Mesothelial cell of epicardium (in vitro differentiated cells): ENCODE results near the gene LPXN. TPM values are rescaled to one million over a fixed set of nuclear protein-coding genes. Genes with fewer than 3 reads are reported as not detected.

ENCODE experiments used
- DNase-seq, 2 experiments: peaks; one replicate each; pipeline ENCODE4 v3.0.0; 2021; ENCODE audit warnings: low spot score in 2 of 2; ENCODE audit not compliant: unreplicated experiment in 2 of 2
- H3K27ac Mint-ChIP-seq: 2 replicates; pipeline ENCODE4 v1.8.0; 2021; ENCODE audit warnings: mixed read lengths
- H3K27me3 Mint-ChIP-seq: 2 replicates; pipeline ENCODE4 v1.8.0; 2021; ENCODE audit warnings: low read depth, mixed read lengths
- H3K36me3 Mint-ChIP-seq: 2 replicates; pipeline ENCODE4 v1.8.0; 2021; ENCODE audit warnings: mixed read lengths
- H3K4me1 Mint-ChIP-seq: 2 replicates; pipeline ENCODE4 v1.8.0; 2021; ENCODE audit warnings: mixed read lengths
- H3K4me3 Mint-ChIP-seq: 2 replicates; pipeline ENCODE4 v1.8.0; 2021; ENCODE audit warnings: mild to moderate bottlenecking, moderate library complexity, mixed read lengths
- H3K9me3 Mint-ChIP-seq: 2 replicates; pipeline ENCODE4 v1.8.0; 2021; ENCODE audit warnings: mixed read lengths
- CTCF ChIP-seq: fragments of 200-600 bp; sonication (generic); IDR thresholded peaks from one replicate; pipeline ENCODE4 v1.5.0; 2021; ENCODE audit warnings: antibody characterized with exemption; ENCODE audit not compliant: unreplicated experiment
- total RNA-seq: library from RNA; stranded (reverse); gene quantifications from 3 replicates; pipeline ENCODE4 v1.2.1, GENCODE V29; 2021

The LPXN gene
- total RNA-seq, 1 donor from 2014 or later = 5.8 TPM

- no peaks in the 10 kb centered on the region for H3K9me3 Mint-ChIP-seq
- H3K36me3 Mint-ChIP-seq = no peaks in the 10 kb centered on the region
- peaks cover 39% of the 10 kb centered on the region for H3K4me1 Mint-ChIP-seq
Observed at GRCh38 chr11:58579192-58580129, 3.8 kb upstream of the LPXN start.

GRCh38 chr11:58578635-58579191 lies 3.1 kb upstream of the LPXN start, which contains the start of gene ZFP91:
TSS of gene ZFP91 (plus strand) at chr11:58579063. CDS start at chr11:58579282, 219 bp downstream.
- peak within 1 kb of the TSS; percentile 100 for H3K27ac Mint-ChIP-seq
- TF ChIP-seq CTCF = no peak
- no peaks in the 10 kb centered on the region for H3K36me3 Mint-ChIP-seq
- no peaks in the 10 kb centered on the region for H3K27me3 Mint-ChIP-seq
- peak within 1 kb of the TSS; percentile 97 for H3K4me3 Mint-ChIP-seq
- peaks cover 37% of the 10 kb centered on the region for H3K4me1 Mint-ChIP-seq
- DNase-seq = peak; percentile 92
- no peaks in the 10 kb centered on the region for H3K9me3 Mint-ChIP-seq

More at GRCh38 chr11:58579192-58580129, 3.8 kb upstream of the LPXN start:
- no peaks in the 10 kb centered on the region for H3K27me3 Mint-ChIP-seq
- peak; percentile 78 to 93 for DNase-seq
- peak overlapping the region; percentile 100 for H3K27ac Mint-ChIP-seq
- peak; percentile 70 for TF ChIP-seq CTCF
- H3K4me3 Mint-ChIP-seq = peak overlapping the region; percentile 97

- Mint-ChIP-seq H3K4me3 (peak overlapping the region; percentile 97), H3K9me3 (no peaks in the 10 kb centered on the region), H3K27me3 (no peaks in the 10 kb centered on the region), H3K36me3 (no peaks in the 10 kb centered on the region), H3K4me1 (peaks cover 40% of the 10 kb centered on the region), H3K27ac (peak overlapping the region; percentile 100)
- peak; percentile 88 to 96 for DNase-seq
- no peak for TF ChIP-seq CTCF
Observed at GRCh38 chr11:58578136-58578634, 2.5 kb upstream of the LPXN start.

- DNase-seq = peak in 1 of 2 experiments; percentile 64
- Mint-ChIP-seq H3K4me3 (peak overlapping the region; percentile 97), H3K4me1 (peaks cover 38% of the 10 kb centered on the region), H3K27me3 (no peaks in the 10 kb centered on the region), H3K36me3 (no peaks in the 10 kb centered on the region), H3K27ac (peak overlapping the region; percentile 100), H3K9me3 (no peaks in the 10 kb centered on the region)
- no peak for TF ChIP-seq CTCF
Observed at GRCh38 chr11:58577555-58578135, 2.0 kb upstream of the LPXN start.

- Mint-ChIP-seq H3K9me3 (no peaks in the 10 kb centered on the region), H3K27me3 (no peaks in the 10 kb centered on the region), H3K4me1 (peaks cover 35% of the 10 kb centered on the region), H3K27ac (peak overlapping the region; percentile 100), H3K36me3 (no peaks in the 10 kb centered on the region), H3K4me3 (peak overlapping the region; percentile 97)
- TF ChIP-seq CTCF = no peak
- DNase-seq = no peak
Observed at GRCh38 chr11:58576887-58577471, 1.3 kb upstream of the LPXN start.
